Mesothelial cell of epicardium (in vitro differentiated cells): ENCODE measurements around the gene SPEF1. TPM values are rescaled to one million over a fixed set of nuclear protein-coding genes. Genes with fewer than 3 reads are reported as not detected.

ENCODE experiments used
- DNase-seq, 2 experiments: peaks; one replicate each; pipeline ENCODE4 v3.0.0; 2021; ENCODE audit warnings: low spot score in 2 of 2; ENCODE audit not compliant: unreplicated experiment in 2 of 2
- H3K27ac Mint-ChIP-seq: 2 replicates; pipeline ENCODE4 v1.8.0; 2021; ENCODE audit warnings: mixed read lengths
- H3K27me3 Mint-ChIP-seq: 2 replicates; pipeline ENCODE4 v1.8.0; 2021; ENCODE audit warnings: low read depth, mixed read lengths
- H3K36me3 Mint-ChIP-seq: 2 replicates; pipeline ENCODE4 v1.8.0; 2021; ENCODE audit warnings: mixed read lengths
- H3K4me1 Mint-ChIP-seq: 2 replicates; pipeline ENCODE4 v1.8.0; 2021; ENCODE audit warnings: mixed read lengths
- H3K4me3 Mint-ChIP-seq: 2 replicates; pipeline ENCODE4 v1.8.0; 2021; ENCODE audit warnings: mild to moderate bottlenecking, moderate library complexity, mixed read lengths
- H3K9me3 Mint-ChIP-seq: 2 replicates; pipeline ENCODE4 v1.8.0; 2021; ENCODE audit warnings: mixed read lengths
- total RNA-seq: library from RNA; stranded (reverse); gene quantifications from 3 replicates; pipeline ENCODE4 v1.2.1, GENCODE V29; 2021
- TF ChIP-seq, protein P1 (sequence below): fragments of 200-600 bp; sonication (generic); IDR thresholded peaks from one replicate; pipeline ENCODE4 v1.5.0; 2021; ENCODE audit warnings: antibody characterized with exemption; ENCODE audit not compliant: unreplicated experiment

Gene SPEF1
- total RNA-seq, 1 donor from 2014 or later = 0.40 TPM

DNA sequence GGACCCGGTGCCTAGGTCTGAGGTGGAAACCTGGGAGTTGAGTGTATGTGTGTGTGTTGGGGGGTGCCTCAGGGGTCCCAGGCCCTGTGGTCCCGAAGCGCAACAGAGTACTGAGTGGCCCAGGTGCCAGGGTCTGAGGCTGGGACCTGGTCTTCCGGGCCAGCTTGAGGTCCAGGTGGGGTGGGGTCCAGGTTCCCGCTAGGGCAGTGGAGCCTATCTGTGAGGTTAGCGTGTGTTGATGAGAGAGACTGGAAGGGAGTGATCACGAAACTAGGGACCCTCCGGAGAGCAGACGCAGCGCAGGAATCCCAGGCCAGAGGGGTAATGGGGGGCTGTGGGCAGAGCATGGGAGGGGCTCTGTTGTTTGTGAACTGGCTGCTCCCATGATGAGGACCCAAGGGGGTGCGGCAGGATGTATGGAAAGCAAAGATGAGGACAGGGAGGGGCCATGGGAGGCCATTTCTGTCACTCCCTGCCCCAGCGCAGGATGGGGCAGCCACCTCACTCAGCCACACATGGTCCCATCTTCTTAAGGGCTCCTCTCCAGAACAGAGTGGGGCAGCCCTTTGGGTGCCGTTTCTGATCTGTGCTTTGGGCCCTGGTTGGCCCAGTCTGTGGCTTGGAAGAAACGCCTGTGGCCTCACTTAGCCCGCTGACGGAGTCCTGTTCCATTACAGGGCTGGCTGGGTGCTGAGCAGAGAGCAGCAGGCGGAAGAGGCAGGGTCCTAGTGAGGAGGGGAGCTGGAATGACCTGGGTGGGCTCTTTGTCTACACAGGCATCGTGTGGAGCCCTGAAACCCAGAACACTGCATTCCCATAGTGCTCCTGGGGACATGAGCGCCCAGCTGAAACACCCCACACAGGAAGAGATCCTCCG, 47.9 kb downstream of the SPEF1 start:
- Mint-ChIP-seq H3K36me3 (no peaks in the 10 kb centered on the region), H3K4me3 (peak overlapping the region; percentile 63), H3K4me1 (peaks cover 21% of the 10 kb centered on the region), H3K27ac (peak overlapping the region; percentile 21), H3K27me3 (peaks cover 30% of the 10 kb centered on the region), H3K9me3 (no peaks in the 10 kb centered on the region)
- DNase-seq = no peak
- TF ChIP-seq, protein P1, sequence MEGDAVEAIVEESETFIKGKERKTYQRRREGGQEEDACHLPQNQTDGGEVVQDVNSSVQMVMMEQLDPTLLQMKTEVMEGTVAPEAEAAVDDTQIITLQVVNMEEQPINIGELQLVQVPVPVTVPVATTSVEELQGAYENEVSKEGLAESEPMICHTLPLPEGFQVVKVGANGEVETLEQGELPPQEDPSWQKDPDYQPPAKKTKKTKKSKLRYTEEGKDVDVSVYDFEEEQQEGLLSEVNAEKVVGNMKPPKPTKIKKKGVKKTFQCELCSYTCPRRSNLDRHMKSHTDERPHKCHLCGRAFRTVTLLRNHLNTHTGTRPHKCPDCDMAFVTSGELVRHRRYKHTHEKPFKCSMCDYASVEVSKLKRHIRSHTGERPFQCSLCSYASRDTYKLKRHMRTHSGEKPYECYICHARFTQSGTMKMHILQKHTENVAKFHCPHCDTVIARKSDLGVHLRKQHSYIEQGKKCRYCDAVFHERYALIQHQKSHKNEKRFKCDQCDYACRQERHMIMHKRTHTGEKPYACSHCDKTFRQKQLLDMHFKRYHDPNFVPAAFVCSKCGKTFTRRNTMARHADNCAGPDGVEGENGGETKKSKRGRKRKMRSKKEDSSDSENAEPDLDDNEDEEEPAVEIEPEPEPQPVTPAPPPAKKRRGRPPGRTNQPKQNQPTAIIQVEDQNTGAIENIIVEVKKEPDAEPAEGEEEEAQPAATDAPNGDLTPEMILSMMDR = no peak

DNA sequence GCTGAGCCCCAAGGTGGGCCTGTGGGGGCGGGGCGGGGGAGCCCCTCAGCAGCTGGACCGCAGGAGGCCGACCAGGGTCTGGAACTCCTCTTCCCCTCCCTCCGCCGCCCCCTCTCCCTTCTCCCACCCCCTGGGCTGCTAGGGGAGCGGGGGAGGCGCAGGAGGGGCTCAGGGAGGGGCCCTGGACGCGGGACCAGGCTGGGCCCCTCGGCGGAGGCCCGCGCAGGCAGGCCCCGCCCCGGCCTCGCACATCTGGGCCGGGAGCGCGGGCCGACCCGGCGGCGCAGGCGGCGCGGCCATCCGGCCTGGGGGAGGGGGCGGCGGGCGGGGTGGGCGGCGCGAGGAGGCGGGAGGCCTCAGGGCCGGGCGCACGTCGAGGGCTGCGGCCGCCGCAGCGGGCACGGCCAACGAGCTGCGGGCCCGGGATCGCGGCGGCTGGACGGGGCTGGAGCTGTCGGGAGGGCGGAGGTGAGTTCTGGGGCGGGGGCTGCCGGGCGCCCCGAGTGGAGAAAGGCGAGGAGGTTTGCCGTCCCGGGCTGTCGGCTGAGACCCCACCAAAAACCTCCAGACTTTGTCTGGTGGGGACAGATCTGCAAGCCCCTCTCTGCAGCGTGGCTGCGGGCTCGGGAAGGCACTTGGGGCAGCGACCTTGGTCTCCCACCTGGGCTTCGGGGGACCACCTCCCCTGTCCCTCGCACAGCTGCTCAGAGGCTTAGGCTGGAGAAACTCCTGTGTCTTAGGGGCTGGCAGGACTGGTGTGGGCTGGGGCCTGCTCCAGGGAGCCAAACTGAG, 48.7 kb downstream of the SPEF1 start, which contains the start of gene HSPA12B:
Gene HSPA12B (plus strand): TSS at position 359 of the 792 bp plus-strand sequence. CDS start 5,990 bp downstream, outside the sequence.
- Mint-ChIP-seq H3K4me3 (peak within 1 kb of the TSS; percentile 63), H3K36me3 (no peaks in the 10 kb centered on the region), H3K4me1 (peaks cover 26% of the 10 kb centered on the region), H3K27me3 (peaks cover 38% of the 10 kb centered on the region), H3K27ac (peak within 1 kb of the TSS; percentile 21), H3K9me3 (no peaks in the 10 kb centered on the region)
- DNase-seq = no peak
- TF ChIP-seq, protein P1 = no peak

DNA sequence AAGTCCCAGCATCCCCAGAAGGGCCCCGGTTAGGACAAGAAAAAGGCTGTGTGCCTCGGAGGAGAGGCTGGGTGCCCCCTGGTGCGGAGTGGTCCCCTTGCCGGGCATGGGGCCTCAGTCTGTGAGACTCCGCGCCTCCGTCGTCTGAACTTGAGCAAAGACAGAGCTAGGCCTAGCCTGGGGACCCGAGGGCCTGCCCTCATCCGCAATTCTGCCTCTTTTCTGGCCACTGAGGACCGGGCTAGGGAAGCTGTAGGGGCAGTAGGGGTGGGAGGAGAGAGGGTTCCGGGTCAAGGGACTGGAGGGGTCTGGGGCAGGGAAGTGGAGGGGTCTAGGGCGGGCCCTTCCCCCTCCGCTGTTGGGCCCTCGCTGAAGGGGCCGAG, 49.3 kb downstream of the SPEF1 start:
- no peaks in the 10 kb centered on the region for H3K9me3 Mint-ChIP-seq
- H3K4me3 Mint-ChIP-seq = no peak overlapping the region
- TF ChIP-seq, protein P1 = no peak
- H3K27me3 Mint-ChIP-seq = peaks cover 44% of the 10 kb centered on the region
- no peak overlapping the region for H3K27ac Mint-ChIP-seq
- no peaks in the 10 kb centered on the region for H3K36me3 Mint-ChIP-seq
- no peak for DNase-seq
- peaks cover 32% of the 10 kb centered on the region for H3K4me1 Mint-ChIP-seq

DNA sequence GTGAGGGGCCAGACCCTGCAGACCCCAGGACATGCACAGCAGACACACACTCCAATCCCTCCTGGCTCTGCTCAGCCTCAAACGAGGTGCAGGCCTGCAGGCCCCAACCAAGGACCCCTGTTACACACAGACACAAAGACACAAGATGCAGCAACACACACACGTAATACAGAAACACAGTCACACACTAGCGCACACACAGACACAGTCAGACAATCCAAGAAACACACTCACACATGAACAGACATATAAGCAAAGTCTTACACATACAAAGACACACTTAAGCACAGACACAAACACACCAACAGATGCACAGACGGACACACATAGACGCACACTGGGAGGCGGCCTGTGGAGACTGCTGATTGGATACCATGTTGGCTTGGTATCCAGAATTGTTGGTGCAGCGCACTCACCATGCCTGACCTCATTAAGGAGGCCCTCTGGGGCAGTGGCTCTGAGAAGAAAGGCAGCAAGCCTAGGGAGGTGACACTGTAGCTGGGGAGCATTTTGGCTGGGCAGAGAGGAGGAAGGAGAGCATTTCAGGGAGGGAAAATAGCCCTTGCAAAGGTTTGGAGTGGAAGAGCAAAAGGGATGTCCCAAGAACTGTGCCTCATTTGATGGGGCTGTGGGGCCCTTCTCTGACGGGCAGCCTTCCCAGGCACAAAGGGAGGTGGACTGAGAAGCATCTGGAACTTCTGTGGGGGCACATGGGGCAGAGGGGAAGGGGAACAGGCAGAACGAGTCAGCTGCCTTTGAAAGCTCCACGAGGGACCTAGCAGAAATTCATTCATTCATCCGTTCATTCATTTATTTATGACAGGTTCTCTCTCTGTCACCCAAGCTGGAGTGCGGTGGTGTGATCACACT, 50.2 kb downstream of the SPEF1 start:
- H3K4me1 Mint-ChIP-seq = peaks cover 32% of the 10 kb centered on the region
- peak overlapping the region; percentile 21 for H3K4me3 Mint-ChIP-seq
- no peak overlapping the region for H3K27ac Mint-ChIP-seq
- no peaks in the 10 kb centered on the region for H3K36me3 Mint-ChIP-seq
- H3K27me3 Mint-ChIP-seq = peaks cover 46% of the 10 kb centered on the region
- H3K9me3 Mint-ChIP-seq = no peaks in the 10 kb centered on the region
- no peak for DNase-seq
- TF ChIP-seq, protein P1 = no peak
